NOMO-1 (cell line): ENCODE measurements around the gene FLOT2.
"Not testable (repeated sequence)": the region's sequence is repeated elsewhere in the genome, so short reads cannot be mapped to it uniquely, and the experiment has no call there.

Experiments used
- DNase-seq, 2 experiments: peaks; one replicate each; lab custom pipeline; 2025; ENCODE audit not compliant: unreplicated experiment in 2 of 2; lab: John Stamatoyannopoulos, UW

FLOT2 gene

GRCh38 chr17:28853295-28853694, 44.2 kb downstream of the FLOT2 start:
- no peak for DNase-seq

- DNase-seq = peak; percentile 13 to 21
Measured at GRCh38 chr17:28849281-28849680, 48.3 kb downstream of the FLOT2 start.

GRCh38 chr17:28848667-28849066, 48.9 kb downstream of the FLOT2 start:
- DNase-seq = peak in 1 of 2 experiments; percentile 43

GRCh38 chr17:28846699-28847098, 50.8 kb downstream of the FLOT2 start:
- DNase-seq = not testable (repeated sequence)

GRCh38 chr17:28846231-28846630, 51.3 kb downstream of the FLOT2 start:
- DNase-seq = no peak

- no peak for DNase-seq
Measured at GRCh38 chr17:28843816-28844148, 53.8 kb downstream of the FLOT2 start.

- peak; percentile 78 to 84 for DNase-seq
Measured at GRCh38 chr17:28842282-28843012, 55.1 kb downstream of the FLOT2 start, which contains the start of gene FAM222B. Gene FAM222B, minus strand, starts transcription at chr17:28842790. Its CDS starts 76,123 bp downstream, at chr17:28766667.

- no peak for DNase-seq
Measured at GRCh38 chr17:28841901-28842281, 55.6 kb downstream of the FLOT2 start.

GRCh38 chr17:28839221-28839620, 58.3 kb downstream of the FLOT2 start:
- DNase-seq = no peak

- DNase-seq = not testable (repeated sequence)
Measured at GRCh38 chr17:28836541-28836940, 61.0 kb downstream of the FLOT2 start.

GRCh38 chr17:28834420-28834819, 63.1 kb downstream of the FLOT2 start:
- DNase-seq = no peak
